HEK293T (cell line): ENCODE results near the gene E2F1.

Experiments
- CTCF ChIA-PET: fragments of 350-600 bp; formaldehyde crosslinking; extraction: SDS; loops from one replicate; lab custom pipeline; 2021; ENCODE audit warnings: antibody characterized with exemption, inconsistent platforms; lab: Yijun Ruan, JAX
- POLR2A ChIA-PET: fragments of 350-600 bp; formaldehyde crosslinking; extraction: SDS; loops from one replicate; lab custom pipeline; 2020; ENCODE audit warnings: antibody characterized with exemption, inconsistent platforms; lab: Yijun Ruan, JAX
- DNase-seq: peaks from one replicate; pipeline ENCODE4 v3.0.0; 2012; ENCODE audit warnings: mixed read lengths; ENCODE audit errors: extremely low spot score
- ARNT ChIP-seq: fragments of 450-650 bp; IDR thresholded peaks from 2 replicates; pipeline ENCODE4 v1.6.1; 2017; ENCODE audit warnings: mild to moderate bottlenecking
- BHLHE40 ChIP-seq: fragments of 450-650 bp; IDR thresholded peaks from 2 replicates; pipeline ENCODE4 v1.6.1; 2016; ENCODE audit warnings: mild to moderate bottlenecking, moderate library complexity, borderline replicate concordance
- CTBP1 ChIP-seq: fragments of 450-650 bp; IDR thresholded peaks from 2 replicates; pipeline ENCODE4 v1.6.1; 2016; ENCODE audit warnings: borderline replicate concordance
- ELF4 ChIP-seq: fragments of 450-650 bp; IDR thresholded peaks from 2 replicates; pipeline ENCODE4 v1.6.1; 2017; ENCODE audit warnings: antibody characterized with exemption
- FOXA1 ChIP-seq: fragments of 450-650 bp; IDR thresholded peaks from 2 replicates; pipeline ENCODE4 v1.6.1; 2016; ENCODE audit warnings: mild to moderate bottlenecking
- FOXK2 ChIP-seq: fragments of 450-650 bp; IDR thresholded peaks from 2 replicates; pipeline ENCODE4 v1.6.1; 2016; ENCODE audit warnings: mild to moderate bottlenecking
- FOXM1 ChIP-seq: fragments of 450-650 bp; IDR thresholded peaks from 2 replicates; pipeline ENCODE4 v1.6.1; 2017; ENCODE audit warnings: mild to moderate bottlenecking, borderline replicate concordance
- HDGF ChIP-seq: fragments of 450-650 bp; IDR thresholded peaks from 2 replicates; pipeline ENCODE4 v1.6.1; 2017; ENCODE audit warnings: antibody characterized with exemption, borderline replicate concordance
- L3MBTL2 ChIP-seq: fragments of 450-650 bp; conservative IDR thresholded peaks from 2 replicates; pipeline ENCODE4 v1.6.1; 2016; ENCODE audit warnings: mild to moderate bottlenecking
- LEF1 ChIP-seq: fragments of 450-650 bp; IDR thresholded peaks from 2 replicates; pipeline ENCODE4 v1.6.1; 2017; ENCODE audit warnings: mild to moderate bottlenecking, borderline replicate concordance
- NFRKB ChIP-seq: fragments of 450-650 bp; IDR thresholded peaks from 2 replicates; pipeline ENCODE4 v1.6.1; 2016; ENCODE audit warnings: mild to moderate bottlenecking, moderate library complexity
- SP1 ChIP-seq: fragments of 450-650 bp; IDR thresholded peaks from 2 replicates; pipeline ENCODE4 v1.6.1; 2017
- SUZ12 ChIP-seq: fragments of 450-650 bp; IDR thresholded peaks from 2 replicates; pipeline ENCODE4 v1.6.1; 2016; ENCODE audit warnings: mild to moderate bottlenecking
- TARDBP ChIP-seq: fragments of 450-650 bp; IDR thresholded peaks from 2 replicates; pipeline ENCODE4 v1.6.1; 2016
- ZNF384 ChIP-seq: fragments of 450-650 bp; IDR thresholded peaks from 2 replicates; pipeline ENCODE4 v1.6.1; 2016
- TF ChIP-seq, protein P1 (sequence below): fragments of 450-650 bp; IDR thresholded peaks from 2 replicates; pipeline ENCODE4 v1.6.1; 2016

E2F1 gene

DNA sequence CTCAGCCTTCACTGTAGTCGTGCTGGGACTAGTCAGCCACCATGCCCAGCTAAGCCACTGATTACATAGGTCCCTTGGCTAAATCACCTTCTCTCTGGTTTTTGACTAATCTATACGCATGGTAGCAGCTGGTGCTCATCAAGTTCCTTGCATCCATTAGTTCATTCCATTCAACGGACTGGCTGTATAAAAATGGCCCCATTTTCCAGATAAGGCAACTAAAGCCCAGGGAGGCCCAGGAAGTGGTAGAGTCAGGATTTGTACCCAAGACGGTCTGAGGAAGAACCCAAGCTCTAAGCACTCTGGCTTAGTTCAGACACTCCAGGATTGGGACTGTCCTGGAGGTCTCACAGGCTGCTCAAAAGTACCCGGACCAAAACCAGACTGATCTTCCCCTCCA, 4.9 kb downstream of the E2F1 start:
- no peak for TF ChIP-seq ARNT
- no peak for DNase-seq
- ChIA-PET CTCF (no interaction called here), POLR2A (interaction anchor here (1.0 kb wide), 1 partner anchor 38 kb away, joined by 3 read pairs; no protein-coding TSS in a partner anchor)

GRCh38 chr20:33680686-33681085, 5.5 kb downstream of the E2F1 start:
- no peak for DNase-seq
- ChIA-PET POLR2A (interaction anchor here (1.0 kb wide), 1 partner anchor 38 kb away, joined by 3 read pairs; no protein-coding TSS in a partner anchor), CTCF (no interaction called here)
- TF ChIP-seq FOXA1 (no peak), TARDBP (no peak), SP1 (no peak), HDGF (no peak), FOXK2 (no peak), ELF4 (no peak), FOXM1 (no peak), CTBP1 (no peak), ZNF384 (no peak), BHLHE40 (no peak)
- TF ChIP-seq, protein P1, sequence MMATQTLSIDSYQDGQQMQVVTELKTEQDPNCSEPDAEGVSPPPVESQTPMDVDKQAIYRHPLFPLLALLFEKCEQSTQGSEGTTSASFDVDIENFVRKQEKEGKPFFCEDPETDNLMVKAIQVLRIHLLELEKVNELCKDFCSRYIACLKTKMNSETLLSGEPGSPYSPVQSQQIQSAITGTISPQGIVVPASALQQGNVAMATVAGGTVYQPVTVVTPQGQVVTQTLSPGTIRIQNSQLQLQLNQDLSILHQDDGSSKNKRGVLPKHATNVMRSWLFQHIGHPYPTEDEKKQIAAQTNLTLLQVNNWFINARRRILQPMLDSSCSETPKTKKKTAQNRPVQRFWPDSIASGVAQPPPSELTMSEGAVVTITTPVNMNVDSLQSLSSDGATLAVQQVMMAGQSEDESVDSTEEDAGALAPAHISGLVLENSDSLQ: no peak

DNA sequence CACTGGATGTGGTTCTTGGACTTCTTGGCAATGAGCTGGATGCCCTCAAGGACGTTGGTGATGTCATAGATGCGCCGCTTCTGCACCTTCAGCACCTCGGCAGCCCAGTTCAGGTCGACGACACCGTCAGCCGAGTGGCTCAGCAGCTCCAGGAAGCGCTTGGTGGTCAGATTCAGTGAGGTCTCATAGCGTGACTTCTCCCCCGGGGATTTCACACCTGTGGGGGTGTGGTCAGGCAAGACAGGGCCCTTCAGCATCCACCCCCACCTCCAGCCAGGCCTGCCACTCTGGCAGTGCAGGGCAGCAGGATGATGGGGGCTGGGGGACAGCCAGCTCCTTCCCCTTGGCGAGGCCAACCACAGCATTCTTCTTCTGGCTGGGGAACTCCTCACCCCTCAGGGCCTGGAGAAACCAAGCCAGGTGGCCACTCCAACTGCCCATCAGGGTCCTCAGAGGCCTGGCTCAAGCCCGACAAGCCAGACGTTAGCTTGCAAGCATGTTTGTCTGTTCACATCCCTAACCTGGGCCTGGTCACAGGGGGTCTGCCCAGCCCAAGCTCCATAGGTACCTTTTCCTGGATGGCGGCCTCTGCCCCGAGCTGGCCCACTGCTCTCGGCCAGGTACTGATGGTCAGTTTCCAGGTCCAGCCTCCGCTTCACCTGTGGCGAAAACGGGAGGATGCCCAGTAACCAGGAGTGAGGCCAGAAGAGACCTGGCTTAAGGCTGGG, 6.3 kb downstream of the E2F1 start:
- no peak for TF ChIP-seq ELF4
- no peak for TF ChIP-seq HDGF
- TF ChIP-seq FOXA1: no peak
- no peak for TF ChIP-seq TARDBP
- no peak for TF ChIP-seq FOXM1
- CTCF ChIA-PET: no interaction called here
- no peak for DNase-seq
- POLR2A ChIA-PET: interaction anchor here (0.8 kb wide), 1 partner anchor 16 kb away, joined by 8 read pairs; no protein-coding TSS in a partner anchor

- DNase-seq: no peak
- ChIA-PET CTCF (no interaction called here), POLR2A (interaction anchor here (1.2 kb wide), 1 partner anchor 15 kb away, joined by 4 read pairs; no protein-coding TSS in a partner anchor)
- TF ChIP-seq ZNF384: no peak
- TF ChIP-seq HDGF: no peak
- TF ChIP-seq SP1: no peak
- no peak for TF ChIP-seq LEF1
- no peak for TF ChIP-seq NFRKB
- no peak for TF ChIP-seq FOXK2
- TF ChIP-seq ELF4: no peak
- TF ChIP-seq L3MBTL2: no peak
- TF ChIP-seq TARDBP: no peak
- TF ChIP-seq, protein P1: no peak
- TF ChIP-seq BHLHE40: no peak
- no peak for TF ChIP-seq FOXM1
- no peak for TF ChIP-seq CTBP1
- no peak for TF ChIP-seq ARNT
- no peak for TF ChIP-seq SUZ12
- no peak for TF ChIP-seq FOXA1
These were observed 8.0 kb downstream of the E2F1 start for GRCh38 chr20:33677991-33678702.

GRCh38 chr20:33676652-33677645, 9.2 kb downstream of the E2F1 start:
- ChIA-PET POLR2A (interaction anchor here (1.2 kb wide), 1 partner anchor 14 kb away, joined by 4 read pairs; no protein-coding TSS in a partner anchor), CTCF (no interaction called here)
- no peak for TF ChIP-seq TARDBP
- TF ChIP-seq BHLHE40: no peak
- TF ChIP-seq ZNF384: no peak
- no peak for TF ChIP-seq FOXK2
- TF ChIP-seq FOXM1: no peak
- no peak for TF ChIP-seq HDGF
- TF ChIP-seq CTBP1: no peak
- TF ChIP-seq L3MBTL2: no peak
- TF ChIP-seq ELF4: no peak
- TF ChIP-seq SUZ12: no peak
- no peak for TF ChIP-seq LEF1
- TF ChIP-seq, protein P1: no peak
- no peak for TF ChIP-seq NFRKB
- no peak for TF ChIP-seq SP1
- no peak for TF ChIP-seq FOXA1
- DNase-seq: no peak
